ENCODE results near the gene MLN.

GRCh38 chr6:33808641-33809180 lies 4.9 kb upstream of the MLN start:
- no peak for TF ChIP-seq CTCF (IDR thresholded peaks at IDR 0.05; ENCODE audit: poor library complexity)
- no peak for TF ChIP-seq EZH2phosphoT487 (IDR thresholded peaks at IDR 0.05; ENCODE audit: low read depth, severe bottlenecking, unreplicated experiment)
